ENCODE measurements around the gene CHD5. TPM values are rescaled to one million over a fixed set of nuclear protein-coding genes. Genes with fewer than 3 reads are reported as not detected.

Gene CHD5
- total and polyA plus RNA-seq, 2 of the 4 experiments (the other 2 are of a cell fraction), result under 0.01 to 0.09 TPM

GRCh38 chr1:6111991-6112689 lies 68.0 kb downstream of the CHD5 start:
- ATAC-seq (ENCODE audit: low read depth) (no peak), DNase-seq (no peak)
- no peak overlapping the region for H2BK15ac ChIP-seq (ENCODE audit: low read depth, low read length)
- no peak overlapping the region for H3K4me3 ChIP-seq (ENCODE audit: insufficient read depth, low read depth, low read length)
- no peak overlapping the region for H2AK9ac ChIP-seq (replicated peaks; ENCODE audit: low read depth, low read length, poor library complexity)
- H3K4ac ChIP-seq (ENCODE audit: low read depth, low read length), result no peak overlapping the region
- dilution Hi-C loops (cut with HindIII; ENCODE audit: low sequenced_read_pairs, unreplicated experiment) (no loop called here), in situ Hi-C loops (cut with MboI; ENCODE audit: low sequenced_read_pairs) (no loop called here), intact Hi-C loops (cut with micrococcal nuclease) (no loop called here)
- no peaks in the 10 kb centered on the region for H3K79me1 ChIP-seq (ENCODE audit: low read depth in 1 of 2, low read length in 2 of 2)
- 81% methylated on average over 7 of the region's 13 CpGs; no CpG with 5 or more reads in 1 of the 2 experiments for WGBS, 2 experiments (ENCODE audit: extremely low coverage in 2 of 2, insufficient read length in 1 of 2)
- H3K56ac ChIP-seq (ENCODE audit: extremely low read depth, insufficient read depth, low read length), result no peak overlapping the region
- H4K20me1 ChIP-seq (ENCODE audit: insufficient read depth, low read length), result no peaks in the 10 kb centered on the region
- CTCF ChIA-PET, result no interaction called here
- H3K9me3 ChIP-seq (ENCODE audit: control insufficient read depth, insufficient read depth, low read length), result peaks cover 4% of the 10 kb centered on the region
- no peaks in the 10 kb centered on the region for H3K9me1 ChIP-seq (ENCODE audit: insufficient read depth, low read length)
- H2BK5ac ChIP-seq (ENCODE audit: low read depth, low read length, poor library complexity, severe bottlenecking), result no peak overlapping the region
- H3K36me3 ChIP-seq (ENCODE audit: control insufficient read depth, insufficient read depth, low read length), result no peaks in the 10 kb centered on the region
- no peak overlapping the region for H3K18ac ChIP-seq (ENCODE audit: low read depth, low read length)
- no peak overlapping the region for H2AK5ac ChIP-seq (ENCODE audit: low read depth, low read length)
- no peak overlapping the region for H2BK20ac ChIP-seq (ENCODE audit: low read depth, low read length)
- H4K8ac ChIP-seq (ENCODE audit: low read depth in 2 of 2, low read length in 2 of 2), result no peak overlapping the region
- peaks cover 11% of the 10 kb centered on the region; the same call in 1 of the 2 replicates for H3K27me3 ChIP-seq (ENCODE audit: control insufficient read depth, insufficient read depth, low read length)
- no TSS peak for BruUV-seq (replicated peaks)
- no peak overlapping the region for H4K91ac ChIP-seq (ENCODE audit: insufficient read depth, low read depth, low read length)
- H2BK120ac ChIP-seq (ENCODE audit: low read depth, low read length), result no peak overlapping the region
- no peak for TF ChIP-seq FOS (IDR thresholded peaks at IDR 0.05; ENCODE audit: low read depth, low read length)
- TF ChIP-seq RCOR1 (IDR thresholded peaks at IDR 0.05; ENCODE audit: insufficient replicate concordance, low read length), result no peak
- TF ChIP-seq POLR2A (IDR thresholded peaks at IDR 0.05; ENCODE audit: low read depth, low read length), result no peak
- TF ChIP-seq BHLHE40 (IDR thresholded peaks at IDR 0.05; ENCODE audit: low read depth, low read length), result no peak
- TF ChIP-seq SMC3 (IDR thresholded peaks at IDR 0.05; ENCODE audit: low read depth, low read length), result no peak
- TF ChIP-seq, protein P1, sequence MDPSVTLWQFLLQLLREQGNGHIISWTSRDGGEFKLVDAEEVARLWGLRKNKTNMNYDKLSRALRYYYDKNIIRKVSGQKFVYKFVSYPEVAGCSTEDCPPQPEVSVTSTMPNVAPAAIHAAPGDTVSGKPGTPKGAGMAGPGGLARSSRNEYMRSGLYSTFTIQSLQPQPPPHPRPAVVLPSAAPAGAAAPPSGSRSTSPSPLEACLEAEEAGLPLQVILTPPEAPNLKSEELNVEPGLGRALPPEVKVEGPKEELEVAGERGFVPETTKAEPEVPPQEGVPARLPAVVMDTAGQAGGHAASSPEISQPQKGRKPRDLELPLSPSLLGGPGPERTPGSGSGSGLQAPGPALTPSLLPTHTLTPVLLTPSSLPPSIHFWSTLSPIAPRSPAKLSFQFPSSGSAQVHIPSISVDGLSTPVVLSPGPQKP (IDR thresholded peaks at IDR 0.05; ENCODE audit: borderline replicate concordance, low read depth, low read length), result no peak
- no peak overlapping the region for H4K5ac ChIP-seq (ENCODE audit: low read depth, low read length)
- no peak overlapping the region for H3K4me2 ChIP-seq (ENCODE audit: low read depth, low read length)
- H2AFZ ChIP-seq (replicated peaks; ENCODE audit: low read length, poor library complexity), result no peak overlapping the region
- H3K9ac ChIP-seq (ENCODE audit: low read depth, low read length), result no peak overlapping the region
- POLR2A ChIA-PET (ENCODE audit: unreplicated experiment), result no interaction called here
- H3K4me1 ChIP-seq (ENCODE audit: control insufficient read depth, insufficient read depth, low read length), result peaks cover 4% of the 10 kb centered on the region
- no peak overlapping the region for H3K14ac ChIP-seq (replicated peaks; ENCODE audit: low read depth, low read length)
- no peak overlapping the region for H3K27ac ChIP-seq (ENCODE audit: insufficient read depth, low read length)
- no peak overlapping the region for H3K23ac ChIP-seq (ENCODE audit: low read depth, low read length)

Data from IMR-90 (cell line).